ENCODE data around the gene PIGM.

DNA sequence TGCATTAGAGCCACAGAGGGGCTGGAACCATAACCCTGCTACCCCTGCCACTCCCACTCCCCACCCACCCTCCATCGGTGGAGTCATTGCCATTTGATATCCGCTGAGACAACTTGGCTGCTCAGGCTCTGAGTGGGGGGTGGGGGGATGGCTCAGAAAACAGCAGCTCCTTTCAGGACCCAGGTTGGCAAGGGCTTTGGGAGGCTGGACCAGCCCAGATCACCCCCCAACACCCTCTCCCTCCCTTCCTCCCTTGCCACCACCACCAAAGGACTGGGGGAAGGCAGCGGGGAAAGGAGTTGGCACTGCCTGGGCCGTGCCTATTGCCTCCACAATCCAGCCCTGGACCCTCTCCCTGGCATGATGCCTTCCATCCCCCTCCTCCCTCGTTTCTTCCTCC is 36.4 kb upstream of the PIGM start:
- TF ChIP-seq EZH2 (IDR thresholded peaks at IDR 0.05) (no peak), FOXP2 (optimal IDR thresholded peaks at IDR 0.05; ENCODE audit: control extremely low read depth, extremely low read length, insufficient read depth) (no peak)
